Stomach (tissue), 4 donors: ENCODE results near the gene FLII.

Experiments
- POLR2A ChIP-seq, 4 donors: fragments of 450-650 bp; IDR thresholded peaks; one replicate each; pipeline ENCODE4 v1.6.1; 2016; ENCODE audit warnings: antibody characterized with exemption in 4 of 4, control low read depth in 2 of 4, mild to moderate bottlenecking in 1 of 4, moderate library complexity in 1 of 4
- POLR2AphosphoS5 ChIP-seq, 3 donors: sonication (generic); formaldehyde crosslinking; IDR thresholded peaks; one replicate each; pipeline ENCODE4 v1.6.1; 2016; ENCODE audit warnings: antibody characterized with exemption in 3 of 3

DNA sequence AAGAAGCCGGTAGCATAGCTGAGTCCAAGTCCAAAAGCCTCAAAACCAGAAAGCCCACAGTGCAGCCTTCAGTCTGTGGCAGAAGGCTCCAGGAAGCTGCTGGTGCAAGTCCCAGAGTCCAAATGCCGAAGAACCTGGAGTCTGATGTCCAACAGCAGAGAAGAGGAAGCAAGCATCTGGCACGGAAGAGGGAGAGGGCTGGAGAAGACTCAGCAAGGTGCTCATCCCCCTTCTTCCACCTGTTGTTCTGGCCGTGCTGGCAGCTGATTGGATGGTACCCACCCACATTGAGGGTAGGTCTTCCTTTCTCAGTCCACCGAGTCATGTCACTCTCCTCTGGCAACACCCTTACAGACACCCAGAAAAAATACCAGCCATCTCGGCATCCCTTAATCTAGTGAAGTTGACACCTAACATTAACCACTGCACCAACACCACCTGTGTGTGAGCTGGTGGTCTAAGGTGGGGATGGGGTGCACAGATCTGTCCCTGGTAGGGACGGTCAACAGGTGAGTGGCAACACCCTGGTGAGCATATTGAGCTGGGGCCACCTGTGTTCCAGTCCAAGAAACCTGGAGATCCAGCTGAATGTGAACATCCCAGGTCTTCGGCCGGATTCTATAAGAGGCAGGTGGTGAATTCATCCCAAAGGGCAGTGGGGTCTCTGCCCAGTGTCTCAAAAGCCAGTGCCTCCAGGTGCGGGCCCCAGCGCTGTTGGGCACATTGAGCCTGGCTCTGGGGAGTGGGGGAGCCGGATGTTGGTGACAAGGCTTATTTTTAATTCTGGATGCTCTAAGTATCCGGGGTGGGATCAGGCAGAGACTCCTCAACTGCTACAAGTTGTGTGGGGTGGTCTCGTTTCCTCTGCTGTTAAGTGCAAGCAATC lies 11.8 kb upstream of the FLII start:
- TF ChIP-seq POLR2A (IDR thresholded peaks at IDR 0.05): no peak
- no peak for TF ChIP-seq POLR2AphosphoS5 (IDR thresholded peaks at IDR 0.05)
